K562 (cell line): ENCODE results near the gene PKD1L1. TPM values are rescaled to one million over a fixed set of nuclear protein-coding genes. Genes with fewer than 3 reads are reported as not detected.
A peak's percentile ranks its signal among the peaks of the same experiment; 100 is the strongest.

Source experiments
- ATAC-seq: fragments of 200-7000 bp; cut with Tn5 transposase; 3 replicates; pipeline ENCODE4 v1.9.1; 2020; ENCODE audit warnings: moderate library complexity
- BruUV-seq: library from RNA; stranded (reverse); fragments of 400-500 nt; replicated peaks from 2 replicates; lab custom pipeline; 2021; lab: Mats Ljungman, UMichigan
- CTCF ChIA-PET: fragments of 300-600 bp; formaldehyde crosslinking; extraction: SDS; loops from one replicate; lab custom pipeline; 2021; ENCODE audit warnings: low intra/inter-chr PET ratio; lab: Yijun Ruan, JAX
- POLR2A ChIA-PET: fragments of 300-600, 350-650 bp; sonication (Branson Sonifier 250); formaldehyde crosslinking; extraction: SDS; loops from one replicate; lab custom pipeline; 2021; ENCODE audit warnings: antibody characterized with exemption, inconsistent platforms; lab: Yijun Ruan, JAX
- DNase-seq, 4 experiments: peaks; one replicate each; pipeline versions ENCODE4 v3.0.0 to v3.0.0-alpha.2; 2011 to 2018; ENCODE audit warnings: low spot score in 3 of 4, mixed read lengths in 3 of 4; ENCODE audit errors: extremely low read depth in 1 of 4
- FAIRE-seq: peaks from 2 replicates; lab custom pipeline; 2011; peaks lifted over from hg19 to GRCh38; lab: Jason Lieb, UNC
- H2AFZ ChIP-seq: 2 replicates; pipeline ENCODE4 v1.6.0; 2011; ENCODE audit warnings: low read depth, low read length, control low read depth, inconsistent platforms
- H3K27ac ChIP-seq: fragments of 200-600 bp; 3 replicates; pipeline ENCODE4 v1.8.0; 2011; ENCODE audit warnings: low read depth, mild to moderate bottlenecking, control low read depth, inconsistent platforms, low read length, moderate library complexity, mixed read lengths; ENCODE audit errors: extremely low read depth
- H3K27me3 ChIP-seq, 2 experiments: fragments of 300-600 bp in 1 of 2; 2 replicates in 1 of 2; 3 replicates in 1 of 2; pipeline versions ENCODE4 v1.6.0 to v1.8.0; 2011; ENCODE audit warnings: inconsistent platforms in 2 of 2, low read length in 2 of 2, mild to moderate bottlenecking in 1 of 2, mixed read lengths in 1 of 2, moderate library complexity in 1 of 2; ENCODE audit not compliant: control insufficient read depth in 2 of 2, insufficient read depth in 2 of 2
- H3K36me3 ChIP-seq: fragments of 300-600 bp; 3 replicates; pipeline ENCODE4 v1.8.0; 2011; ENCODE audit warnings: mild to moderate bottlenecking, low read length, inconsistent platforms; ENCODE audit not compliant: control insufficient read depth, insufficient read depth
- H3K4me1 ChIP-seq, 2 experiments: fragments of 200-600 bp in 1 of 2; replicated peaks in 1 of 2; 2 replicates in 1 of 2; 3 replicates in 1 of 2; pipeline versions ENCODE4 v1.5.1 to v1.8.0; 2011; ENCODE audit warnings: inconsistent platforms in 2 of 2, low read length in 2 of 2, mild to moderate bottlenecking in 1 of 2, mixed read lengths in 1 of 2, moderate library complexity in 1 of 2; ENCODE audit not compliant: control insufficient read depth in 2 of 2, insufficient read depth in 2 of 2
- H3K4me2 ChIP-seq: 2 replicates; pipeline ENCODE4 v1.6.1; 2011; ENCODE audit warnings: low read length, control low read depth, inconsistent platforms, mixed read lengths; ENCODE audit not compliant: insufficient read depth
- H3K4me3 ChIP-seq: fragments of 200-600 bp; sonication (generic), shearing (Covaris generic); 2 replicates; pipeline ENCODE4 v1.5.1; 2016; ENCODE audit warnings: control low read depth, inconsistent platforms
- H3K79me2 ChIP-seq: fragments of 200-600 bp; 3 replicates; pipeline ENCODE4 v1.8.0; 2011; ENCODE audit warnings: low read length, inconsistent platforms; ENCODE audit not compliant: control insufficient read depth, insufficient read depth
- H3K9ac ChIP-seq, 2 experiments: 2 replicates each; pipeline versions ENCODE4 v1.6.0 to v1.6.1; 2011; ENCODE audit warnings: low read depth in 2 of 2, low read length in 2 of 2, control low read depth in 1 of 2, inconsistent platforms in 1 of 2, mild to moderate bottlenecking in 1 of 2, mixed read lengths in 1 of 2; ENCODE audit not compliant: insufficient read depth in 1 of 2
- H3K9me1 ChIP-seq: one replicate; pipeline ENCODE4 v1.6.0; 2011; ENCODE audit warnings: inconsistent platforms, mild to moderate bottlenecking, low read length, moderate library complexity; ENCODE audit not compliant: control insufficient read depth, insufficient read depth
- H3K9me3 ChIP-seq: replicated peaks from 2 replicates; pipeline ENCODE4 v1.5.1; 2011; ENCODE audit warnings: low read depth, low read length, inconsistent platforms; ENCODE audit not compliant: control insufficient read depth, insufficient read depth
- H4K20me1 ChIP-seq: replicated peaks from 2 replicates; pipeline ENCODE4 v1.6.1; 2011; ENCODE audit warnings: low read length, inconsistent platforms, mixed read lengths; ENCODE audit not compliant: control insufficient read depth, insufficient read depth
- CTCF ChIP-seq, 3 experiments: IDR thresholded peaks in 2 of 3; conservative IDR thresholded peaks in 1 of 3; 2 replicates each; pipeline ENCODE4 v1.5.1; 2011 to 2012; ENCODE audit warnings: low read length in 3 of 3, mild to moderate bottlenecking in 3 of 3, control low read depth in 2 of 3, improper control_type of control experiment in 1 of 3, inconsistent platforms in 1 of 3, low read depth in 1 of 3, mixed read lengths in 1 of 3, moderate library complexity in 1 of 3; ENCODE audit not compliant: insufficient read depth in 2 of 3
- HNRNPUL1 ChIP-seq: fragments of 200-400 bp; formaldehyde crosslinking; IDR thresholded peaks from 2 replicates; pipeline ENCODE4 v1.6.1; 2017; ENCODE audit warnings: low read length
- SMAD3 ChIP-seq: fragments of 450-650 bp; formaldehyde crosslinking; conservative IDR thresholded peaks from 2 replicates; pipeline ENCODE4 v1.4.0; 2020; ENCODE audit warnings: mild to moderate bottlenecking
- ZNF263 ChIP-seq: sonication (generic); formaldehyde crosslinking; IDR thresholded peaks from 2 replicates; pipeline ENCODE4 v1.8.0; 2022; ENCODE audit warnings: mild to moderate bottlenecking, missing genetic modification reagents, borderline replicate concordance
- WGBS: fragments of 100-300 bp; shearing (Covaris generic); methylation state at CpG from one replicate; pipeline ENCODE4 v1.1.6; 2016; ENCODE audit warnings: low coverage, mixed read lengths; ENCODE audit not compliant: insufficient coverage; ENCODE audit errors: missing lambda C conversion rate; 5-methylcytosine and 5-hydroxymethylcytosine counted together
- in situ Hi-C: fragments of 300-500 bp; cut with MboI; formaldehyde crosslinking; loops from 4 replicates; pipeline ENCODE4 v1.15.0; 2018; ENCODE audit warnings: inconsistent platforms, mixed read lengths
- intact Hi-C: fragments of 100-400 bp; cut with micrococcal nuclease; formaldehyde crosslinking; loops from 2 replicates; pipeline ENCODE4 v1.14.2; 2022
- polyA plus RNA-seq, 8 experiments: library from polyadenylated mRNA; depleted of rRNA in 4 of 8; stranded (reverse) in 5 of 8; unstranded in 3 of 8; fragments of >200 nt; fragmentation: Nextera tagmentation in 2 of 8; fragmentation: Illumina TruSeq in 1 of 8; extraction: Ambion mirVana in 2 of 8; extraction: Trizol in 1 of 8; gene quantifications; 2 replicates each; pipeline versions ENCODE4 v1.2.1 to v1.2.3, GENCODE V29; 2011 to 2014; ENCODE audit warnings: inconsistent platforms in 1 of 8, missing spikeins in 1 of 8
- total RNA-seq, 7 experiments: library from RNA; depleted of rRNA in 6 of 7; stranded (reverse); fragments of >200 nt in 6 of 7; fragmentation: Illumina TruSeq in 2 of 7; extraction: Trizol in 2 of 7; gene quantifications; 2 replicates each; pipeline versions ENCODE4 v1.2.1 to v1.2.3, GENCODE V29; 2011 to 2021; ENCODE audit warnings: low replicate concordance in 1 of 7

The PKD1L1 gene
- total and polyA plus RNA-seq, 9 of the 15 experiments (the other 6 are each of a cell fraction or from before 2014, with no cell fraction given) = 0.01 to 0.02 TPM; not detected in 7

GRCh38 chr7:47950714-47951113, 2.4 kb upstream of the PKD1L1 start:
- no peak overlapping the region for H2AFZ ChIP-seq
- intact Hi-C loops (no loop called here), in situ Hi-C loops (no loop called here)
- no peak overlapping the region for H3K27ac ChIP-seq
- ChIA-PET CTCF (no interaction called here), POLR2A (interaction anchor here (0.6 kb wide), 1 partner anchor 230 kb away, joined by 4 read pairs; no protein-coding TSS in a partner anchor)
- H3K79me2 ChIP-seq = no peaks in the 10 kb centered on the region
- DNase-seq = peak in 1 of 4 experiments; percentile 5
- no peak overlapping the region for H3K4me2 ChIP-seq
- BruUV-seq = no TSS peak
- H3K36me3 ChIP-seq = peaks cover 9% of the 10 kb centered on the region; the same call in 1 of the 3 replicates
- no peaks in the 10 kb centered on the region for H3K4me1 ChIP-seq
- no peaks in the 10 kb centered on the region; the same call in 1 of the 2 replicates for H4K20me1 ChIP-seq
- H3K9me3 ChIP-seq = no peaks in the 10 kb centered on the region; the same call in 1 of the 2 replicates
- TF ChIP-seq ZNF263 (CRISPR knock-in tag) (peak; percentile 53; the same call in 1 of the 2 replicates), SMAD3 (no peak), CTCF (IDR thresholded peaks at IDR 0.05 in 2 of 3, conservative IDR thresholded peaks at IDR 0.05 in 1 of 3; ENCODE audit: insufficient read depth in 2 of 3, low read depth in 1 of 3, low read length in 3 of 3) (0 out of 6 replicates have a peak, but pooled peaks of 1 of the 3 experiments have one; percentile 5), HNRNPUL1 (no peak)
- no peak overlapping the region for H3K4me3 ChIP-seq
- WGBS = 5% methylated on average over 11 of the region's 11 CpGs
- H3K9me1 ChIP-seq = no peaks in the 10 kb centered on the region
- peaks cover 10 to 35% of the 10 kb centered on the region in 2 experiments; a peak in 4 of 5 replicates for H3K27me3 ChIP-seq
- ATAC-seq = peak; percentile 61
- FAIRE-seq = no peak
- H3K9ac ChIP-seq = no peak overlapping the region
